Measurements from ENCODE around the gene SV2B.

GRCh38 chr15:91257746-91258414 is 157.8 kb downstream of the SV2B start:
- no peak for TF ChIP-seq CTCF (IDR thresholded peaks at IDR 0.05; ENCODE audit: insufficient read depth, low read length, poor library complexity, severe bottlenecking)
- TF ChIP-seq EZH2phosphoT487 (conservative IDR thresholded peaks at IDR 0.05; ENCODE audit: low read length) = no peak

Measured in SU-DHL-6 (cell line).